ENCODE results near the gene CTSD. TPM values are rescaled to one million over a fixed set of nuclear protein-coding genes. Genes with fewer than 3 reads are reported as not detected.

CTSD gene
- total RNA-seq, 1 experiment from 2014 or later, result 26.1 TPM

GRCh38 chr11:1756791-1757771, 6.6 kb downstream of the CTSD start:
- Histone ChIP-seq H4K20me1 (ENCODE audit: insufficient read depth, low read depth, low read length) (no peaks in the 10 kb centered on the region), H3K4me3 (ENCODE audit: low read length) (no peak overlapping the region), H3K27me3 (ENCODE audit: low read length) (no peaks in the 10 kb centered on the region), H3K9ac (ENCODE audit: low read length) (no peak overlapping the region), H3K9me3 (ENCODE audit: low read length) (no peaks in the 10 kb centered on the region), H3K4me1 (ENCODE audit: low read length) (no peaks in the 10 kb centered on the region), H3K9me2 (replicated peaks; ENCODE audit: insufficient read depth, low read length) (no peaks in the 10 kb centered on the region), H3K4me2 (ENCODE audit: low read depth, low read length, poor library complexity, severe bottlenecking) (no peak overlapping the region), H3K27ac (ENCODE audit: low read length) (no peak overlapping the region), H3K36me3 (ENCODE audit: insufficient read depth, low read length) (no peaks in the 10 kb centered on the region), H2AFZ (ENCODE audit: low read length) (no peak overlapping the region), H3K79me2 (ENCODE audit: low read length) (no peaks in the 10 kb centered on the region)
- DNase-seq, result no peak

DNA sequence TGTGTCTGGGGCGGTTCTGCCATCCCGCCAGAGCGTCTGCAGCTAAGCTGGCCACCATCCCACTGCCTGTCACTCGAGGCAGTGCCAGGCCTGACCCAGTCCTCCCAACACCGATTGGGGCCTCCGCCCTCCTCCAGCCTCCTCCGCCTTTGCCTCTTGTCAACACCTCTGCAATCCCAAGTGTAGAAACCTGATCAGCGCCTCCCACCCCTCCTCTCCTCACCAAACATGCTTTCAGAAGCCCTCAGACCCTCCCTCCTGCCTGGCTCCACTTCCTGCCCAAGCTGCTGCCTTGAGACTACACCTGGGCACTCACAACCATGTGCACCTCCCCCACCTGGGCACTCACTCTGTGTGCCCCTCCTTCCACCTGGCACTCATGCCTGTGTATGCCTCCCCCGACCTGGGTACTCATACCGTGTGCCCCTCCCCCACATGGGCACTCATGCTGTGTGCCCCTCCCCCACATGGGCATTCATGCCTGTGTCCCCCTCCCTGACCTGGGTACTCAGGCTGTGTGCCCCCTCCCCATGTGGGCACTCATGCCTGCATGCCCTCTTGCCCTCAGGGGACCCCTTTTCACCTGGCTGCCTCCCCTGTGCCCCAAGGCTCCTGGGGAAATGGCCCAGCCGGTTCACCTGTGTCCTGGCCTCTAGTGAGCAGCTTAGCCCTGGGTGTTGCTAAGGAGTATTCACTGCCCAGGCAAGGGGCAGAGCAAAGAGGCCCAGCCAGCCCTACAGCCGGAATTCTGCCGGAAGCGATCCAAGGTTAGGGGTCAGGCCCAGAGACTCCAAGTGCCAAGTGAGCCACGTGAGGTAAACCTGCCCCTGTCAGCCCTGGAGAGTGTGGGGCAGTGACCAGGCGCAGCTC, 7.8 kb downstream of the CTSD start:
- peaks cover 8% of the 10 kb centered on the region for H3K4me1 ChIP-seq (ENCODE audit: low read length)
- no peaks in the 10 kb centered on the region for H3K79me2 ChIP-seq (ENCODE audit: low read length)
- H3K4me3 ChIP-seq (ENCODE audit: low read length), result no peak overlapping the region
- no peak overlapping the region for H3K9ac ChIP-seq (ENCODE audit: low read length)
- H2AFZ ChIP-seq (ENCODE audit: low read length), result no peak overlapping the region
- no peaks in the 10 kb centered on the region for H3K9me2 ChIP-seq (replicated peaks; ENCODE audit: insufficient read depth, low read length)
- DNase-seq, result no peak
- H4K20me1 ChIP-seq (ENCODE audit: insufficient read depth, low read depth, low read length), result no peaks in the 10 kb centered on the region
- H3K9me3 ChIP-seq (ENCODE audit: low read length), result no peaks in the 10 kb centered on the region
- no peaks in the 10 kb centered on the region for H3K36me3 ChIP-seq (ENCODE audit: insufficient read depth, low read length)
- no peaks in the 10 kb centered on the region for H3K27me3 ChIP-seq (ENCODE audit: low read length)
- no peak overlapping the region for H3K27ac ChIP-seq (ENCODE audit: low read length)
- H3K4me2 ChIP-seq (ENCODE audit: low read depth, low read length, poor library complexity, severe bottlenecking), result no peak overlapping the region

GRCh38 chr11:1755344-1755691, 8.4 kb downstream of the CTSD start:
- H3K4me1 ChIP-seq (ENCODE audit: low read length), result peaks cover 9% of the 10 kb centered on the region
- no peaks in the 10 kb centered on the region for H3K36me3 ChIP-seq (ENCODE audit: insufficient read depth, low read length)
- H3K4me3 ChIP-seq (ENCODE audit: low read length), result no peak overlapping the region
- no peak overlapping the region for H3K4me2 ChIP-seq (ENCODE audit: low read depth, low read length, poor library complexity, severe bottlenecking)
- H3K9me2 ChIP-seq (replicated peaks; ENCODE audit: insufficient read depth, low read length), result no peaks in the 10 kb centered on the region
- H3K27ac ChIP-seq (ENCODE audit: low read length), result no peak overlapping the region
- no peak for DNase-seq
- H3K9me3 ChIP-seq (ENCODE audit: low read length), result no peaks in the 10 kb centered on the region
- H3K9ac ChIP-seq (ENCODE audit: low read length), result no peak overlapping the region
- H2AFZ ChIP-seq (ENCODE audit: low read length), result no peak overlapping the region
- no peaks in the 10 kb centered on the region for H4K20me1 ChIP-seq (ENCODE audit: insufficient read depth, low read depth, low read length)
- H3K27me3 ChIP-seq (ENCODE audit: low read length), result no peaks in the 10 kb centered on the region
- no peaks in the 10 kb centered on the region for H3K79me2 ChIP-seq (ENCODE audit: low read length)

DNA sequence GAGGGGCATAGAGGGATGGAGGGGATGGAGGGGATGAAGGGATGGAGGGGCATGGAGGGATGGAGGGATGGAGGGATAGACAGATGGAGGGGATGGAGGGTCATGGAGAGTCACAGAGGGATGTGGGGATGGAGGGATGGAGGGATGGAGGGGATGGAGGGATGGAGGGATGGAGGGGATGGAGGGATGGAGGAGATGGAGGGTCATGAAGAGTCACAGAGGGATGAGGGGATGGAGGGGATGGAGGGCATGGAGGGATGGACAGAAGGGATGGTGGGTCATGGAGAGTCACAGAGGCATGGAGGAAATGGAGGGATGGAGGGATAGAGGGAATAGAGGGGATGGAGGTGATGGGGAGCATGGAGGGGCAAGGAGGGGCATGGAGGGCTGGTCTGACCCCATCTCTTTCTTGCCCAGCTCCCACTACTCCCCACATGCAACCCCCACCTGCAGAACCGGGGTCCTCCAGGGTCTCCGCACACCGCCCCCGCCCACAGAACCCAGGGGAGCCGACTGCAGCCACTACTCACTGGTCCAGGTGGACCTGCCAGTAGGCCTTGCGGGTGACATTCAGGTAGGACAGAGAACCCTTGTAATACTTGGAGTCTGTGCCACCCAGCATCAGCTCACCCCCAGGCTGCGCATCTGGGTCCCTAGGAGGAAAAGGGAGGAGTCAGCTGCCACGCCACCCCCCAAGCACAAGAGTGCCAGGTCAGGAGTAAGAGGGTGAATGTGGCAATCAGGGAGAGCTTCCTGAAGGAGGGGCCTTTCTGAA, 9.2 kb downstream of the CTSD start:
- Histone ChIP-seq H3K9ac (ENCODE audit: low read length) (no peak overlapping the region), H3K27me3 (ENCODE audit: low read length) (no peaks in the 10 kb centered on the region), H2AFZ (ENCODE audit: low read length) (no peak overlapping the region), H4K20me1 (ENCODE audit: insufficient read depth, low read depth, low read length) (no peaks in the 10 kb centered on the region), H3K9me2 (replicated peaks; ENCODE audit: insufficient read depth, low read length) (no peaks in the 10 kb centered on the region), H3K4me3 (ENCODE audit: low read length) (no peak overlapping the region), H3K4me2 (ENCODE audit: low read depth, low read length, poor library complexity, severe bottlenecking) (no peak overlapping the region), H3K27ac (ENCODE audit: low read length) (no peak overlapping the region), H3K36me3 (ENCODE audit: insufficient read depth, low read length) (no peaks in the 10 kb centered on the region), H3K79me2 (ENCODE audit: low read length) (no peaks in the 10 kb centered on the region), H3K9me3 (ENCODE audit: low read length) (no peaks in the 10 kb centered on the region), H3K4me1 (ENCODE audit: low read length) (peaks cover 9% of the 10 kb centered on the region)
- no peak for DNase-seq

GRCh38 chr11:1753929-1754305, 9.8 kb downstream of the CTSD start:
- Histone ChIP-seq H3K4me3 (ENCODE audit: low read length) (no peak overlapping the region), H2AFZ (ENCODE audit: low read length) (no peak overlapping the region), H3K9me3 (ENCODE audit: low read length) (no peaks in the 10 kb centered on the region), H4K20me1 (ENCODE audit: insufficient read depth, low read depth, low read length) (no peaks in the 10 kb centered on the region), H3K27ac (ENCODE audit: low read length) (no peak overlapping the region), H3K79me2 (ENCODE audit: low read length) (no peaks in the 10 kb centered on the region), H3K36me3 (ENCODE audit: insufficient read depth, low read length) (no peaks in the 10 kb centered on the region), H3K9me2 (replicated peaks; ENCODE audit: insufficient read depth, low read length) (no peaks in the 10 kb centered on the region), H3K4me1 (ENCODE audit: low read length) (peaks cover 9% of the 10 kb centered on the region), H3K27me3 (ENCODE audit: low read length) (no peaks in the 10 kb centered on the region), H3K4me2 (ENCODE audit: low read depth, low read length, poor library complexity, severe bottlenecking) (no peak overlapping the region), H3K9ac (ENCODE audit: low read length) (no peak overlapping the region)
- no peak for DNase-seq

- no peaks in the 10 kb centered on the region for H3K27me3 ChIP-seq (ENCODE audit: low read length)
- H3K36me3 ChIP-seq (ENCODE audit: insufficient read depth, low read length), result no peaks in the 10 kb centered on the region
- H3K4me1 ChIP-seq (ENCODE audit: low read length), result peaks cover 9% of the 10 kb centered on the region
- no peaks in the 10 kb centered on the region for H3K9me3 ChIP-seq (ENCODE audit: low read length)
- no peaks in the 10 kb centered on the region for H3K9me2 ChIP-seq (replicated peaks; ENCODE audit: insufficient read depth, low read length)
- DNase-seq, result no peak
- H3K79me2 ChIP-seq (ENCODE audit: low read length), result no peaks in the 10 kb centered on the region
- no peak overlapping the region for H3K4me3 ChIP-seq (ENCODE audit: low read length)
- no peak overlapping the region for H3K4me2 ChIP-seq (ENCODE audit: low read depth, low read length, poor library complexity, severe bottlenecking)
- H2AFZ ChIP-seq (ENCODE audit: low read length), result no peak overlapping the region
- no peaks in the 10 kb centered on the region for H4K20me1 ChIP-seq (ENCODE audit: insufficient read depth, low read depth, low read length)
- H3K27ac ChIP-seq (ENCODE audit: low read length), result no peak overlapping the region
- H3K9ac ChIP-seq (ENCODE audit: low read length), result no peak overlapping the region
These were observed 10.3 kb downstream of the CTSD start for GRCh38 chr11:1753229-1753928.

DNA sequence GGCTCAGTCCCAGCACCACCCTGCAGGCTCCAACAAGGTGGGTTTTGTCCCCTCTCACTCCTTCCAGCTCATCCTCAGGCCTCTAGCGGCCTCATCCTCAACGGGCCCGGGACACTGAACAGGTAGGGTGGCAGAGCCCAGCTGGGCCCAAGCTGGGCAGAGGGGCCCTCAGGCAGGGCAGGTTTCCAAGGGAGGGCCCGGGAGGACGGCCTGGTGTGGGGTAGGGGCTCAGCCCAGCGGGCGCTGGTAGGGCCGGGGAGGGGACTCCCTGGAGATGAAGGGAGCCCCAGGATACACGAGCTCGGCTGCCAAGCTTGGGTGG, 10.9 kb downstream of the CTSD start:
- Histone ChIP-seq H3K4me2 (ENCODE audit: low read depth, low read length, poor library complexity, severe bottlenecking) (no peak overlapping the region), H3K79me2 (ENCODE audit: low read length) (no peaks in the 10 kb centered on the region), H3K27ac (ENCODE audit: low read length) (no peak overlapping the region), H3K9me2 (replicated peaks; ENCODE audit: insufficient read depth, low read length) (no peaks in the 10 kb centered on the region), H3K36me3 (ENCODE audit: insufficient read depth, low read length) (no peaks in the 10 kb centered on the region), H4K20me1 (ENCODE audit: insufficient read depth, low read depth, low read length) (no peaks in the 10 kb centered on the region), H3K27me3 (ENCODE audit: low read length) (no peaks in the 10 kb centered on the region), H3K4me1 (ENCODE audit: low read length) (peaks cover 9% of the 10 kb centered on the region), H2AFZ (ENCODE audit: low read length) (no peak overlapping the region), H3K4me3 (ENCODE audit: low read length) (no peak overlapping the region), H3K9ac (ENCODE audit: low read length) (no peak overlapping the region), H3K9me3 (ENCODE audit: low read length) (no peaks in the 10 kb centered on the region)
- no peak for DNase-seq

All from Karpas-422 (cell line).